Muscle of back (tissue), 11 donors: ENCODE results near the gene FYCO1. TPM values are rescaled to one million over a fixed set of nuclear protein-coding genes. Genes with fewer than 3 reads are reported as not detected.

ENCODE experiments used
- DNase-seq, 3 donors: peaks; one replicate each; pipeline versions ENCODE4 v3.0.0 to v3.0.0-alpha.2; 2013
- polyA plus RNA-seq, 10 donors: library from polyadenylated mRNA; unstranded; fragments of 120-200 nt; gene quantifications; one replicate each; pipeline ENCODE4 v1.2.1, GENCODE V29; 2013; ENCODE audit not compliant: insufficient read length in 10 of 10

Gene FYCO1
- polyA plus RNA-seq, 10 donors, result 23.2 to 39.4 (median 30.1) TPM

- DNase-seq, result no peak
Measured at GRCh38 chr3:45944830-45945620, 50.6 kb downstream of the FYCO1 start.

- DNase-seq, result no peak
Measured at GRCh38 chr3:45943207-45943846, 52.3 kb downstream of the FYCO1 start, which contains the start of gene CXCR6. CXCR6 (plus strand) TSS chr3:45943464; CDS start chr3:45946482, 3,018 bp downstream.

GRCh38 chr3:45942051-45942825 is 53.4 kb downstream of the FYCO1 start:
- DNase-seq, result no peak

GRCh38 chr3:45940781-45941365 is 54.8 kb downstream of the FYCO1 start:
- no peak for DNase-seq

GRCh38 chr3:45940004-45940780 is 55.4 kb downstream of the FYCO1 start:
- no peak for DNase-seq

GRCh38 chr3:45939341-45939771 is 56.3 kb downstream of the FYCO1 start:
- DNase-seq, result no peak

GRCh38 chr3:45938864-45939263 is 56.8 kb downstream of the FYCO1 start:
- peak; percentile 81 to 93 (median 90) for DNase-seq

- DNase-seq, result no peak
Measured at GRCh38 chr3:45938043-45938435, 57.6 kb downstream of the FYCO1 start.

- no peak for DNase-seq
Measured at GRCh38 chr3:45937206-45938042, 58.2 kb downstream of the FYCO1 start.

GRCh38 chr3:45936261-45936660 is 59.4 kb downstream of the FYCO1 start:
- no peak for DNase-seq

- DNase-seq, result no peak
Measured at GRCh38 chr3:45933591-45933990, 62.0 kb downstream of the FYCO1 start.

- DNase-seq, result no peak
Measured at GRCh38 chr3:45932112-45932511, 63.5 kb downstream of the FYCO1 start.

- no peak for DNase-seq
Measured at GRCh38 chr3:45931496-45931895, 64.1 kb downstream of the FYCO1 start.

- DNase-seq, result peak in 1 of 3 donors; percentile 48
Measured at GRCh38 chr3:45929042-45929679, 66.5 kb downstream of the FYCO1 start.

- DNase-seq, result no peak
Measured at GRCh38 chr3:45927881-45928280, 67.7 kb downstream of the FYCO1 start.

- DNase-seq, result no peak
Measured at GRCh38 chr3:45923755-45924154, 71.9 kb downstream of the FYCO1 start.

GRCh38 chr3:45922950-45923590 is 72.6 kb downstream of the FYCO1 start:
- no peak for DNase-seq

- DNase-seq, result no peak
Measured at GRCh38 chr3:45922039-45922326, 73.6 kb downstream of the FYCO1 start.
